Measurements from ENCODE around the gene LMF1.
A peak's percentile ranks its signal among the peaks of the same experiment; 100 is the strongest.

Gene LMF1

GRCh38 chr16:979147-979546 is 8.4 kb upstream of the LMF1 start:
- Histone ChIP-seq H4K20me1 (peaks cover 0 to 86% (median 48%) of the 10 kb centered on the region in 11 experiments; a peak in 18 of 22 replicates), H3K9me3 (replicated peaks in 1 of 11) (no peaks in the 10 kb centered on the region), H3K27ac (no peak overlapping the region), H3K27me3 (peaks cover 74 to 100% (median 94%) of the 10 kb centered on the region in 11 experiments), H3K4me3 (no peak overlapping the region), H3K4me2 (peak overlapping the region in 5 of 11 experiments; percentile 21 to 93 (median 38); a peak in 6 of 22 replicates), H3K4me1 (peaks cover 11 to 62% (median 51%) of the 10 kb centered on the region in 10 experiments; a peak in 19 of 20 replicates), H3K9ac (no peak overlapping the region), H3K36me3 (no peaks in the 10 kb centered on the region)
- no peak for TF ChIP-seq Cebpa-rat (IDR thresholded peaks at IDR 0.05)

GRCh38 chr16:978403-978802 is 7.6 kb upstream of the LMF1 start:
- Histone ChIP-seq H3K9me3 (replicated peaks in 1 of 11) (no peaks in the 10 kb centered on the region), H4K20me1 (peaks cover 0 to 79% (median 43%) of the 10 kb centered on the region in 11 experiments; a peak in 18 of 22 replicates), H3K4me2 (peak overlapping the region in 5 of 11 experiments; percentile 21 to 40 (median 34); a peak in 8 of 22 replicates), H3K27ac (no peak overlapping the region), H3K4me1 (peaks cover 11 to 65% (median 53%) of the 10 kb centered on the region in 10 experiments; a peak in 19 of 20 replicates), H3K9ac (no peak overlapping the region), H3K36me3 (no peaks in the 10 kb centered on the region), H3K27me3 (peaks cover 67 to 100% (median 94%) of the 10 kb centered on the region in 11 experiments), H3K4me3 (no peak overlapping the region)
- no peak for TF ChIP-seq Cebpa-rat (IDR thresholded peaks at IDR 0.05)

GRCh38 chr16:977896-978295 is 7.1 kb upstream of the LMF1 start:
- H3K4me2 ChIP-seq = 0 out of 22 replicates have a peak overlapping the region, but pooled peaks of 2 of the 11 experiments have one; percentile 34 to 40
- peaks cover 62 to 100% (median 91%) of the 10 kb centered on the region in 11 experiments for H3K27me3 ChIP-seq
- no peak for TF ChIP-seq Cebpa-rat (IDR thresholded peaks at IDR 0.05)
- H3K9ac ChIP-seq = no peak overlapping the region
- H4K20me1 ChIP-seq = peaks cover 0 to 74% (median 39%) of the 10 kb centered on the region in 11 experiments; a peak in 18 of 22 replicates
- no peaks in the 10 kb centered on the region for H3K9me3 ChIP-seq (replicated peaks in 1 of 11)
- peaks cover 11 to 65% (median 53%) of the 10 kb centered on the region in 10 experiments; a peak in 19 of 20 replicates for H3K4me1 ChIP-seq
- H3K36me3 ChIP-seq = no peaks in the 10 kb centered on the region
- no peak overlapping the region for H3K4me3 ChIP-seq
- H3K27ac ChIP-seq = no peak overlapping the region

- H3K4me1 ChIP-seq = peaks cover 11 to 64% (median 51%) of the 10 kb centered on the region in 10 experiments; a peak in 19 of 20 replicates
- no peak overlapping the region for H3K27ac ChIP-seq
- H4K20me1 ChIP-seq = peaks cover 0 to 71% (median 33%) of the 10 kb centered on the region in 11 experiments; a peak in 18 of 22 replicates
- H3K36me3 ChIP-seq = no peaks in the 10 kb centered on the region
- peaks cover 56 to 100% (median 90%) of the 10 kb centered on the region in 11 experiments for H3K27me3 ChIP-seq
- H3K9me3 ChIP-seq (replicated peaks in 1 of 11) = no peaks in the 10 kb centered on the region
- no peak for TF ChIP-seq Cebpa-rat (IDR thresholded peaks at IDR 0.05)
- no peak overlapping the region for H3K9ac ChIP-seq
- peak overlapping the region in 1 of 11 experiments; percentile 51; a peak in 1 of 22 replicates for H3K4me2 ChIP-seq
- no peak overlapping the region for H3K4me3 ChIP-seq
Observed at GRCh38 chr16:977081-977701, 6.4 kb upstream of the LMF1 start.

- Histone ChIP-seq H3K9me3 (replicated peaks in 1 of 11) (no peaks in the 10 kb centered on the region), H3K9ac (0 out of 22 replicates have a peak overlapping the region, but pooled peaks of 1 of the 11 experiments have one; percentile 21), H4K20me1 (peaks cover 0 to 71% (median 29%) of the 10 kb centered on the region in 11 experiments; a peak in 18 of 22 replicates), H3K27me3 (peaks cover 55 to 100% (median 90%) of the 10 kb centered on the region in 11 experiments), H3K36me3 (no peaks in the 10 kb centered on the region), H3K4me3 (no peak overlapping the region), H3K27ac (no peak overlapping the region), H3K4me1 (peaks cover 7 to 59% (median 45%) of the 10 kb centered on the region in 10 experiments; a peak in 19 of 20 replicates), H3K4me2 (peak overlapping the region in 8 of 11 experiments; percentile 9 to 52 (median 40); a peak in 11 of 22 replicates)
- no peak for TF ChIP-seq Cebpa-rat (IDR thresholded peaks at IDR 0.05)
Observed at GRCh38 chr16:976389-976931, 5.7 kb upstream of the LMF1 start.

- Histone ChIP-seq H3K9ac (no peak overlapping the region), H3K36me3 (no peaks in the 10 kb centered on the region), H3K9me3 (replicated peaks in 1 of 11) (no peaks in the 10 kb centered on the region), H3K4me3 (no peak overlapping the region), H3K27me3 (peaks cover 45 to 93% (median 82%) of the 10 kb centered on the region in 11 experiments), H3K4me1 (peaks cover 3 to 54% (median 42%) of the 10 kb centered on the region in 10 experiments; a peak in 19 of 20 replicates), H3K4me2 (peak overlapping the region in 7 of 11 experiments; percentile 2 to 52 (median 35); a peak in 9 of 22 replicates), H4K20me1 (peaks cover 0 to 67% (median 26%) of the 10 kb centered on the region in 11 experiments; a peak in 18 of 22 replicates), H3K27ac (no peak overlapping the region)
- TF ChIP-seq Cebpa-rat (IDR thresholded peaks at IDR 0.05) = no peak
Observed at GRCh38 chr16:975291-975690, 4.5 kb upstream of the LMF1 start.

GRCh38 chr16:974611-975261 is 4.0 kb upstream of the LMF1 start:
- Histone ChIP-seq H3K36me3 (no peaks in the 10 kb centered on the region), H3K27ac (no peak overlapping the region), H3K9ac (no peak overlapping the region), H3K4me2 (peak overlapping the region in 7 of 11 experiments; percentile 2 to 52 (median 35); a peak in 10 of 22 replicates), H3K4me1 (peaks cover 3 to 54% (median 41%) of the 10 kb centered on the region in 10 experiments), H3K4me3 (no peak overlapping the region), H4K20me1 (peaks cover 0 to 62% (median 21%) of the 10 kb centered on the region in 11 experiments; a peak in 18 of 22 replicates), H3K27me3 (peaks cover 40 to 88% (median 77%) of the 10 kb centered on the region in 11 experiments), H3K9me3 (replicated peaks in 1 of 11) (no peaks in the 10 kb centered on the region)
- no peak for TF ChIP-seq Cebpa-rat (IDR thresholded peaks at IDR 0.05)

GRCh38 chr16:974001-974601 is 3.3 kb upstream of the LMF1 start:
- Histone ChIP-seq H3K4me1 (peaks cover 10 to 56% (median 46%) of the 10 kb centered on the region in 10 experiments), H3K36me3 (no peaks in the 10 kb centered on the region), H4K20me1 (peaks cover 0 to 56% (median 19%) of the 10 kb centered on the region in 11 experiments; a peak in 15 of 22 replicates), H3K9ac (no peak overlapping the region), H3K27ac (no peak overlapping the region), H3K4me2 (peak overlapping the region in 6 of 11 experiments; percentile 2 to 52 (median 30); a peak in 7 of 22 replicates), H3K9me3 (replicated peaks in 1 of 11) (no peaks in the 10 kb centered on the region), H3K27me3 (peaks cover 33 to 82% (median 71%) of the 10 kb centered on the region in 11 experiments), H3K4me3 (no peak overlapping the region)
- no peak for TF ChIP-seq Cebpa-rat (IDR thresholded peaks at IDR 0.05)
